GM13977 (cell line): ENCODE measurements around the gene PSMD4.

Experiments used
- DNase-seq: peaks from one replicate; pipeline ENCODE4 v3.0.0; 2012; ENCODE audit warnings: low spot score
- CTCF ChIP-seq: IDR thresholded peaks from 2 replicates; pipeline ENCODE4 v1.5.1; 2012; ENCODE audit warnings: mild to moderate bottlenecking, control low read depth; ENCODE audit not compliant: insufficient read depth; ENCODE audit errors: extremely low read depth, missing control alignments
- in situ Hi-C: fragments of 300-500 bp; cut with MboI; formaldehyde crosslinking; loops from one replicate; pipeline ENCODE4 v1.12.0; 2022; ENCODE audit warnings: low sequenced_read_pairs, low pct_unique_long_range_greater_than_20kb, mixed read lengths, inconsistent platforms; ENCODE audit not compliant: unreplicated experiment

Gene PSMD4

GRCh38 chr1:151281969-151282882, 27.7 kb downstream of the PSMD4 start, which contains the start of gene ZNF687:
TSS of gene ZNF687 (plus strand) at chr1:151282299. CDS start at chr1:151286292, 3,993 bp downstream.
- in situ Hi-C loops, result no loop called here
- no peak for TF ChIP-seq CTCF
- DNase-seq, result peak; percentile 98

- DNase-seq, result peak; percentile 56
- in situ Hi-C loops, result no loop called here
- no peak for TF ChIP-seq CTCF
Measured at GRCh38 chr1:151282883-151283725, 28.6 kb downstream of the PSMD4 start.

DNA sequence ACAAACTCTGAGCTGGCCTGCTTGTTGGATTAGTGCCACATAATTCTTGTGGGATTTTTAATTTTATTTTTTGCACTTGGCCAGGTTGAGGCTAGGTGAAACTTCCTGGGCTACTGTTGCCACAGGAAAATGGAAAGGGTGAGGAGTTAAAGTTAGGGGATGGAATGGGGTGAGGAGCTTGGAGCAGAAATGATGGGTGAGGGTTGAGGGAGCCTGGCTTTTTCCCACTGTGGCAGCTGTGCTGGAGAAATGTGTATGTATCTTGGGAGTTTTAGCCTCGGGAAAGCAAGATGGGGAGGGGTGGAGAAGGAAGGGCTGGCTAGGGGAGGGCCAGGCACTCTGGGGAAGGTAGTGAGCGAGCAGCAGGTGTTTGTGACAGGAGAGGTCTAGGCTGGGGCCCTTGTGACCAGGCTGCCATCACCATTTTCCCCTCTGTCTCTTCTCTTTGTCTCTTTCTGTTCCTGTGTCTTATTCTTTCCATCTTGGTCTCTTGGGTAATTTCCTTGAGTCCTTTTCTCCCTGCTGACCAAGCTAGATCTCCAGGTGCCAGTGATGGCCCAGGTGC, 29.6 kb downstream of the PSMD4 start:
- no peak for DNase-seq
- in situ Hi-C loops, result no loop called here
- TF ChIP-seq CTCF, result no peak

DNA sequence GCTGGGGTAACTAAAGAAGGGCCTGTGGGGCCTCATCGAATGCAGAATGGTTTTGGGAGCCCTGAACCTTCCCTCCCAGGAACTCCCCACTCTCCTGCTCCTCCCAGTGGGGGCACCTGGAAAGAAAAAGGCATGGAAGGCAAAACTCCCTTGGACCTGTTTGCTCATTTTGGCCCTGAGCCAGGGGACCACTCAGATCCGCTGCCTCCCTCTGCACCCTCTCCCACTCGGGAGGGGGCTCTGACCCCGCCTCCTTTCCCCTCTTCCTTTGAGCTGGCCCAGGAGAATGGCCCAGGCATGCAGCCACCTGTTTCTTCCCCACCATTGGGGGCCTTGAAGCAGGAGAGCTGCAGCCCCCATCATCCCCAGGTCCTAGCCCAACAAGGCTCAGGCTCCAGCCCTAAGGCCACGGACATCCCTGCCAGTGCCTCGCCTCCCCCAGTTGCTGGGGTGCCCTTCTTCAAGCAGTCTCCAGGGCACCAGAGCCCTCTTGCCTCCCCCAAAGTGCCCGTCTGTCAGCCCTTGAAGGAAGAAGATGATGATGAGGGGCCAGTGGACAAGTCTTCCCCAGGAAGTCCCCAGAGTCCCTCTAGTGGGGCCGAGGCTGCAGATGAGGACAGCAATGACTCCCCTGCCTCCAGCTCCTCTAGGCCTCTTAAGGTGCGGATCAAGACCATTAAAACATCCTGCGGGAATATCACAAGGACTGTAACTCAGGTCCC, 32.2 kb downstream of the PSMD4 start:
- TF ChIP-seq CTCF, result no peak
- in situ Hi-C loops, result no loop called here

DNA sequence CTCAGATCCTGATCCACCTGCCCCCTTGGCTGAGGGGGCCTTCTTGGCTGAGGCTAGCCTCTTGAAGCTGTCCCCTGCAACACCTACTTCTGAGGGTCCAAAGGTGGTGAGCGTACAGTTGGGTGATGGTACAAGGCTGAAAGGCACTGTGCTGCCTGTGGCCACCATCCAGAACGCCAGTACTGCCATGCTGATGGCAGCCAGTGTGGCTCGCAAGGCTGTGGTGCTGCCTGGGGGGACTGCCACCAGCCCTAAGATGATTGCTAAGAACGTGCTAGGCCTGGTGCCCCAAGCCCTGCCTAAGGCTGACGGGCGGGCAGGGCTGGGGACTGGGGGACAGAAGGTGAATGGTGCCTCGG, 32.8 kb downstream of the PSMD4 start:
- TF ChIP-seq CTCF, result no peak
- no peak for DNase-seq
- in situ Hi-C loops, result no loop called here

More for the DNA sequence above, 32.2 kb downstream of the PSMD4 start:
- DNase-seq, result no peak
